Measurements from ENCODE around the gene NCAM2.

Gene NCAM2

DNA sequence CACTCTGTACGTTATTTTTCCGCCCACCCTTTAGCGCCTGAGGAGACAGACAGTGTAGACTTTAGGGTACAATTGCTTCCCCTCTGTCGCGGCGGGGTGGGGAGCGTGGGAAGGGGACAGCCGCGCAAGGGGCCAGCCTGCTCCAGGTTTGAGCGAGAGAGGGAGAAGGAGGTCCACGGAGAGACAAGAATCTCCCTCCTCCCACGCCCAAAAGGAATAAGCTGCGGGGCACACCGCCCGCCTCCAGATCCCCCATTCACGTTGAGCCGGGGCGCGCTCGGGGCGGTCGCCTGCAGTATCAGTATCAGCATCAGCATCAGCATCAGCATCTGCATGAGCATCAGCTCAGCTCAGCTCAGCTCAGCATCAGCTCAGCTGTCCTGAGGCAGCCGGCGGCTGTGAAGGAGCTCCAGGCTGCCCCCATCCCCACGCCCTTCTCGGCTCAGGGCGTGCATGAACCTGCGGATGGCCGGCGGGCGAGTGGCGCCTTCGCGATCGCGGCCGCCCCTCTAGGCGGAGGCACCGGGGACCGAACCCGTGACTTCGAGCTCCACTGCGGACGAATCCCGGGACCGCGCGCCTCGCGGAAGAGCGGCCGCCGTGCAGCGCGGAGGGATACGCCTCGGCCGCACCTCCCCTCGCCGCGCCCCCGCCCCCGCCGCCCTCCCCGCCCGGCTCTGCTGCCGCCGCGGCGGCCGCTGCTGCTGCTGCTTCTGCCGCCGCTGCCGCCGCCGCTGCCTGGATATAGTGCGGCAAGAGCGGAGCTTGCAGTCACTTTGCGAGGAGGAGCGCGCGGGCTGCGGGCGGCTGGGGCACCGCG is at the start of gene NCAM2:
Gene NCAM2, plus strand, starts transcription at position 774 of the 820 bp plus-strand sequence.
- peak; percentile 86 for DNase-seq (ENCODE audit: low spot score)

GRCh38 chr21:20949884-20950283 is 48.3 kb upstream of the NCAM2 start:
- DNase-seq (ENCODE audit: low spot score), result no peak

DNA sequence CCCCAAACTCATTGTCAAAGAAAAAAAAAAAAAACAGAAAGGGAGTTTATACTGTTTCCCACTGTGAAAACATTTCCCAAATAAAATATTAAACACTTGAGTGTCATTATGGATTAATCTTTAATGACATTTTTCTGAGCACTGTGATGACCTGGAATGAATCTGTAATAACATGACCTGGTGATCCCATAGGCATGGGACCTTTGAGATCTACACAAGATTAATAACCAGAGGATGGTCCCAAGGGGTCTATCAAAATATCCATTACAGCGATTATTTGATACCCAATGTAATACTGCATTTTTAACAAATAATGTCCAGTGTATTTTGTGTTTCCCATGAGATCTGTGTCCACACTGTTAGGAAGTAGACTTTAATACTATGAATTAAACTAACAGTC is 32.4 kb upstream of the NCAM2 start:
- DNase-seq (ENCODE audit: low spot score), result no peak

DNA sequence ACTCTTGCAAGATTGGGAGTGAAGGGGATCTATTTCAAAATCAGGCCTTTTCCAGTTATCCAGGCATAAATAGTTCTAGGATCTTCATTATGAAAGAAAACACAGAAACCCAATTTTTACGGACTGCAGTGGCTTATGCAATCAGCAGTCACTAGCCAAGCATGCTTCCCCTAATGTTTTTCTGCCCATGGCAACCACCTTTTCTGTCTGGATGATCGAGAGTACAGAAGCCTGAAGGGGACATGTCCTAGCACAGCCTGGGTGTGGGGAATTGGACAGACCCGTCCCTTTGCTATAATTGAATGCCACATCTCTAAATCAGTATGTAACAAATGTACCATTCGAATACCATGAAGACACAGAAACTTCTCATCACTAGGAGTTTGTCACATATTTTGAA is 29.8 kb upstream of the NCAM2 start:
- DNase-seq (ENCODE audit: low spot score), result peak; percentile 58

DNA sequence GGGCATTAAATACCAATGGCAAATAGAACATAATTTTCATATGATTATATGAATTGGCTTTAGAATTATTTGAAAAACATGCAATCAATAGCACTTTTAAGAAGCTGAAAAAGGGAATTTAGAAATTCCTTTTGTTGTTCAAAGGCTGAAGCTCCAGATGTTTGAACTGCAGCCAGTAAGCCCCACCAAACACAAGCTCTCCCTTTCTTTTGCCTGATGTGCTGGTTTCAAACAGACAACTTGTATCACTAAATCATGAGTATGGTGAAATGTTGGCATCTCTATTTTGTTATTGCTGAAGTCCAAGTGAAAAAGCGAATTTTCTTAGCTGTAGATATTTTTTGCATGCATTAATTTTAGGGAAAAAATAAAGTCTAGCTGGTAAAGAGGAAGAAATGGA is 27.5 kb upstream of the NCAM2 start:
- DNase-seq (ENCODE audit: low spot score), result peak; percentile 71

DNA sequence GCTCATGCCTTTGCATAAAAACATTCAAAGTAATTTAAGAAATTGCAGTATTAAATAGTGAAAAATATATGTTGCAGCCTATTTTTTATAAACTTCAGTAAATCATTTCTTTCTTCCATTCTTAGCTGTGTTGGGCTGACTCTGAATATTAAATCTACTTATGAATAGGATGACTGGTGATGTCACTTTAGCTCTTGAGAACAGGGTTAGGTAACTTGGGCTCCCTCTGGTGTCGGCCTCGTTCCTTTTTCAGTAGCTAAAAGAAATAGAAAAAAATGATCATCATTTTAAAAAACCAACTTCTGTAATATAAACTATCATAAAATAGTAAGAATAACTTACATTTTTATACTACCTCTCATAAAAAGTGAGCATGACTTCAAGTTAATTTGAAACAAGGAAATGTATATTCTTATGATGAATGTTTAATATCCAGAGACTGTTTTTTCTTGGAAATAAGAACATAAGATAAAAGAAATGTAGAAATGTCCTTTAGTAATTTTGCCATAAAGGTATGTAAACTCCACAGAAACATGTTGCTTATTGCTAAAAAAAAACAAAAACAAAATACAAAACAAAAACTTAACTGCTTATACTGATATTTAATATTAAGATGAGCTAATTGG is 26.8 kb upstream of the NCAM2 start:
- DNase-seq (ENCODE audit: low spot score), result peak; percentile 92

DNA sequence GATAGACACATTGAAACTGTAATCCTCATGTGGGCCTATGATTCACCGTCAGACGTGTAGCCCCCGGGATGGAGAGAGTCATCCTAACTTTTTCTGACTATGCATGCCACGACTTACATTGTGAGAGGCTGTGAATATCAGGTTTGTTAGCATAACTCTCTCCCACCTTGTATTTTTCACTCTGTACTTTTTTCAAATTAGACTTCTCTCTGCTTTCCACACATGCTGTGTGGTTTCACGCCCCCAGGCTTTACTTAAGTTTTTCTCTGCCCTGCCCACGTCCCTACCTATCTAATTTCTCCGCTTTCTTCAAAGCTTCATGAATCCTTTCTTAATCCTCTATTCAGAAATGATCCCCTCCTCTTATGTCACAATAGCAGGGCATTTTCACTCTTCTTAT is 3.4 kb upstream of the NCAM2 start:
- no peak for DNase-seq (ENCODE audit: low spot score)

- DNase-seq (ENCODE audit: low spot score), result no peak
Observed at GRCh38 chr21:20996421-20997310, 1.5 kb upstream of the NCAM2 start.

- peak; percentile 26 for DNase-seq (ENCODE audit: low spot score)
Observed at GRCh38 chr21:20997311-20997635, 936 bp upstream of the NCAM2 start.

- DNase-seq (ENCODE audit: low spot score), result no peak
Observed at GRCh38 chr21:20998456-20998789, 214 bp downstream of the NCAM2 start.

DNA sequence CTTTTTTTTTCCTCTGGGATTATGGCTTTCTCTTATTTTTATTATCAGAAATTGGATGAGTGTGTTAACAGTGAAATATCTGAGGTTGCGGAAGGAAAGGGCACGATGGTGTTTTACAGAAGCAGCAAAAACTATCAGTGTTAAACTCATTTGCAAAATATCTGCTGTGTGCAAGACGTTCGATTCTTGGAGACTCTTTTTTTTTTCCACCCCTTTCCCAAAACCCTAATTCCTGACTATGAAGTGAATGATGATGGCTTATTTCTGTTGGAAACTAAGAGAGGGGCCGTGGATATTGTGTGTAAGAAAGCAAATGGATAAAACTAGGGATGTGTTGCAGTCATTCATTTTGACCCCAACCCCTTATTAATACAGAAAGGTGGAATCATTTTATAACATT is 677 bp downstream of the NCAM2 start:
- DNase-seq (ENCODE audit: low spot score), result no peak

DNA sequence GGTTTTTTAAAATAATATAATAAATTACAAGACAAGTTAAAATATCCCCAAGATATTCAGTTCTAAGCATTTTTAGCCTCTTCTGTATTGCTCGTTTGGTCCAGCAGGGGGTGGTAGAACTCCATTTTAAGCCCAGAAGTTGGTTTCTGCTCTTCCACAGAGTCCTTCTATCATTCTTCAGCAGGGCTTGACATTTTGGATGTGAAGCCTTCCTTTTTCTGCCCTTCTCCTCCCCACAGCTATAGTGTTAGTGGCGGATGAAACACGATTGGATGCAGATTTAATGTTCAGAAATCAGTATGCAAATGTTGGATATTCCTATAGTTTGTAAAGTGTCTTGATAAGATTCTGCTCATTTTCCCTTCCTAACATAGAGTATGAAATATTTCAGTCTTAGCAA is 1.4 kb downstream of the NCAM2 start:
- peak; percentile 83 for DNase-seq (ENCODE audit: low spot score)

GRCh38 chr21:21000591-21001175 is 2.5 kb downstream of the NCAM2 start:
- DNase-seq (ENCODE audit: low spot score), result peak; percentile 21

DNA sequence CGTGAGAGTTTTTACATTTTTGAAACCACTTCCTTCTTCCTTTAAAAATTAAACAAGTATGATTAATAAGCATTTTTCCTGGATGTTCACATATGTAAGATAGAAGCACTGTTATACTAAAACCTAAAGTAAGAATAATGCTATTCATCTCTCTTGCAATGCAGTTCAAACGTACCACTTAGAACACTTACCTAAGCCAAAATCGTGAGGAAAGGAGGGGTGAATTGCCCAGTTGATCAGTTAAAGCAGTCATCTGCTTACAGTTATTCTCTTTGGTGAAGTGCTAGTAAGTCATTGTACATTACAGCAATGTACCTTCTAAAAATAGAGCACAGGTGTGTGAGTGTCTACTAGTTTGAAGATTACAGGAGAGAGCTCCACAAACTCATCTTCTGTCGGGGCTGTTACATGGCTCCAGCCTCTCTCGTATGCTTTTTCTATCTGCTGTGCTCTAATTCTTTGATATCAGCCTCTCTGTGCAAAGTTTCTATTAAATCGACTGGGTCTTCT is 3.4 kb downstream of the NCAM2 start:
- no peak for DNase-seq (ENCODE audit: low spot score)

GRCh38 chr21:21002153-21002552 is 3.9 kb downstream of the NCAM2 start:
- peak; percentile 32 for DNase-seq (ENCODE audit: low spot score)

DNA sequence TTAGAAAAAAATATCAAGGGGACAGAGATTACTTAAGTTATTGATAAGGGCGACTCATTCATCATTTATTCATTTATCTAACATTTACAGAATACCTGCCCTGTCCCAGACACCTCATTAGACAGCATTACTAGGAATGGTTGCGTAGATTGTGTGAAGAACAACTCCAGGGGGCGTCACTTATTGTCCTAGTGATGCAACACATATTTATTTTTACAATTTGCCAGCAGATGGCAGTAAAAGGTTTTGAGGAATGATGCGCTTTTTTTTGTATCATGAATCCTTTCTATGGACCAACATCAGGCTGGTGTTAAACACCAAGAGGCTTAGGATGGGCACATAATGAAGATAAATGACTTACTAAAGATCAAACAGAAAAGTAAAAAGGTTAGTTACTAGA is 5.5 kb downstream of the NCAM2 start:
- no peak for DNase-seq (ENCODE audit: low spot score)

GRCh38 chr21:21007606-21008005 is 9.4 kb downstream of the NCAM2 start:
- no peak for DNase-seq (ENCODE audit: low spot score)

DNA sequence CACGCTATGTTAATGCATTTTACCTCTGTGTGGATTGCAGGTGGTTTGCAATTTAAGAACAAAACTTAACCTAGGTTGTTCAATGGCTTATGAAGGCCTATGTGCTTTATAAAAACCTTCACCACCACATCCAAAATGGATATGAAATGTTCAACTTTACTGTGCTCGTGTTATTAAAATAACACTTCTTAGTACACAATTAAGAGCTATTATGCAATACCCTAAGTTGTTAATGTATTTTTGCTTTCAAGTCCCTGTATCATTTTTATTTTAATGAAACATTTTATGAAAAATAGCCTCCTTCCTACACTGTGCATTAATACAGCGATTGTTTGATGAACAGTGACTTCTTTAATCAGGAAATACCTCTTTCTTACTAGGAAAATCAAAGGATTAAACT is 12.0 kb downstream of the NCAM2 start:
- no peak for DNase-seq (ENCODE audit: low spot score)

DNA sequence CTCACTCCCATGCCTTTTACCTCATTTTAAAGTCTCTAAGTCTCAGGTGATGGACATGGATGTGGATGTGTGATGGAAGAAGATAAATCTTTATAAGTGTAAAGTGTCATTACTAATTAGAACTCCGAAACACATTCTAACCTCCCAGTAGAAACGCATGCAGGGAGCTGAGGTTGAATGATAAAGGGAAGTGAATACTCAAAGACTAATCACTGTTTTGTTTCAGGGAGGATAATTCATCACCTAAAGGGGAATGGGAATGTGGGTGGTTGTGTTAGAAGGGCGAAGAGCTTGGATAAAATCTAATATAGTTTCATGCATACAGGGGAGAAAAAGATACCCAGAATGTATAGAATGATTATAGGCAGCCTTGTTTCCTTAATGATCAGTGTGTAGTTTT is 12.5 kb downstream of the NCAM2 start:
- no peak for DNase-seq (ENCODE audit: low spot score)

DNA sequence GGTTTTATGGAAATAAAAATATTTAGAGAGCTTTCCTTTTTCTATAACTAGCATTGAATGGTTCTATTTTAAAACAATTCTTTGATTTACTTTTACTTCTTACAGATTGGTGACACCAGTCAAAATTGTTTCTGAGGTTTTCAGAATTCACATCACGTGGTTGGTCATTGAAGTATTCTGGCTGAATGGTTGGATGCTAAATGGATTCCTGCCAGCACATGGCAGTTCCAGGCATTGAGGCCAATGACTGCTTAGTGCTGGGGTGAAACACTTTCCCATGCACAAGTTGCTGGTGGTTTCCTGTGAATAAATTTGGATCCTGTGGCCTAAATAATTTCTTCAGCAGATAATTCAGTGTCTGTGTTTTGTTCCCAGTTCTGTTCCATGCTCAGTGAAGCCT is 20.6 kb downstream of the NCAM2 start:
- DNase-seq (ENCODE audit: low spot score), result peak; percentile 83

- DNase-seq (ENCODE audit: low spot score), result no peak
Observed at GRCh38 chr21:21019681-21020080, 21.5 kb downstream of the NCAM2 start.

DNA sequence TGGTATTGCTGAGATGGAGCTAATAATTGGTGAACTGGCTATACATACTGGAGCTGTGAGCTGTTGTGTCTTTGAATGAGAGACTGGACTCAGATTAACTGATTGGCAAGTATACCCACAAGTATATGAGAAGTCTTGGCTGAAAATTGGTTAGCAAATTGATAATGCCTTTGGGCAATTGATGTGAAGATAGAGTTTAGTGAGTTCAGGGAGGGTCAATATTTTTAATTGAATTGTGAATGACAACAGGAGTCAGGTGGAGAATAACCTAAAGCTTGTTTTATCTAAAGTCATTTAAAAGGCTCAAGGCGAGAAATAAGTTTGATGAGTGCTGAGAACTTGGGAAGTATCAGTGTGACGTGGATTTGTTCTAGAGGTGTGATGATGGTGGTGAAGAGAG is 27.5 kb downstream of the NCAM2 start:
- DNase-seq (ENCODE audit: low spot score), result no peak
